ENCODE data around the gene PDGFRB.

GRCh38 chr5:150181766-150182545 is 26.3 kb upstream of the PDGFRB start:
- no peak for TF ChIP-seq MAX (IDR thresholded peaks at IDR 0.05)
- no peak for TF ChIP-seq TAF1 (IDR thresholded peaks at IDR 0.05; ENCODE audit: low read depth)
- TF ChIP-seq RAD21 (IDR thresholded peaks at IDR 0.05; ENCODE audit: low read depth) = no peak
- TF ChIP-seq EP300 (IDR thresholded peaks at IDR 0.05; ENCODE audit: borderline replicate concordance) = no peak
- no peak for TF ChIP-seq REST (IDR thresholded peaks at IDR 0.05; ENCODE audit: low read depth)
- TF ChIP-seq YY1 (IDR thresholded peaks at IDR 0.05; ENCODE audit: low read depth) = no peak
- TF ChIP-seq CEBPB (IDR thresholded peaks at IDR 0.05) = no peak
